Right lobe of liver (tissue), 6 donors: ENCODE measurements around the gene YRDC. TPM values are rescaled to one million over a fixed set of nuclear protein-coding genes. Genes with fewer than 3 reads are reported as not detected.

Experiments used
- ATAC-seq, 4 donors: fragments of 200-7000 bp; cut with Tn5 transposase; one replicate each; pipeline ENCODE4 v1.9.1; 2020; ENCODE audit warnings: mild to moderate bottlenecking in 4 of 4, moderate library complexity in 4 of 4
- DNase-seq, 3 donors: peaks; one replicate each; pipeline ENCODE4 v3.0.0-alpha.2; 2020
- H3K27ac ChIP-seq, 3 donors: fragments of 200-600 bp; one replicate each; pipeline ENCODE4 v1.8.0; 2022
- H3K27me3 ChIP-seq, 2 donors: fragments of 200-600 bp; one replicate each; pipeline ENCODE4 v1.8.0; 2022
- H3K36me3 ChIP-seq, 4 donors: fragments of 200-600 bp; sonication (generic) in 1 of 4; one replicate each; pipeline versions ENCODE4 v1.5.1 to v1.8.0; 2017 to 2022; ENCODE audit warnings: control low read depth in 1 of 4
- H3K4me1 ChIP-seq, 4 donors: fragments of 200-600 bp; sonication (generic) in 1 of 4; one replicate each; pipeline versions ENCODE4 v1.5.1 to v1.8.0; 2017 to 2022; ENCODE audit warnings: control low read depth in 1 of 4
- H3K4me3 ChIP-seq, 3 donors: fragments of 200-600 bp; one replicate each; pipeline ENCODE4 v1.8.0; 2022
- H3K9me3 ChIP-seq, 4 donors: fragments of 200-600 bp; sonication (generic) in 1 of 4; one replicate each; pipeline versions ENCODE4 v1.5.1 to v1.8.0; 2017 to 2022; ENCODE audit warnings: control low read depth in 1 of 4
- CTCF ChIP-seq, 4 donors: fragments of 200-600 bp in 3 of 4; fragments of 450-650 bp in 1 of 4; IDR thresholded peaks; one replicate each; pipeline versions ENCODE4 v1.5.1 to v1.8.0; 2016 to 2022; ENCODE audit warnings: antibody characterized with exemption in 4 of 4, mild to moderate bottlenecking in 2 of 4
- POLR2A ChIP-seq: fragments of 450-650 bp; IDR thresholded peaks from one replicate; pipeline ENCODE4 v1.6.1; 2017; ENCODE audit warnings: antibody characterized with exemption, mild to moderate bottlenecking
- WGBS: methylation state at CpG from one replicate; pipeline ENCODE4 v1.1.6; 2018; ENCODE audit warnings: low coverage, low lambda C conversion rate; ENCODE audit not compliant: insufficient coverage; ENCODE audit errors: missing lambda C conversion rate; 5-methylcytosine and 5-hydroxymethylcytosine counted together
- intact Hi-C, 2 donors: fragments of 100-400 bp; cut with DNase I; formaldehyde crosslinking; loops; one replicate each; pipeline versions ENCODE4 v1.11.2 to v1.14.1; 2022
- total RNA-seq, 6 experiments: library from RNA; depleted of rRNA in 2 of 6; stranded (reverse); fragments of >200 nt in 2 of 6; fragmentation: NEBNext Ultra II Directional in 3 of 6; extraction: Animal tissue kit (Norgen Biotek cat#: 25700) in 3 of 6; gene quantifications; one replicate each; pipeline versions ENCODE4 v1.1.0 to v1.2.4, GENCODE V29; 2016 to 2023
- donor health status: DM: no; HTN: yes; CAD: no.
- donor health status: DM: no; HTN: no; CAD: no.
- donor health status: DM: no; HTN: no; CAD: no.
- donor health status: DM: no; HTN: yes; CAD: no.
- donor health status: DM: no; HTN: yes; CAD: no.

YRDC gene
- total RNA-seq, 6 experiments from 2014 or later: 4.4 to 18.3 (median 6.4) TPM

GRCh38 chr1:37767488-37767887 is 40.5 kb downstream of the YRDC start:
- intact Hi-C loops: no loop called here
- Histone ChIP-seq H3K4me1 (no peaks in the 10 kb centered on the region), H3K36me3 (no peaks in the 10 kb centered on the region), H3K27me3 (peaks cover 0 to 19% of the 10 kb centered on the region in 2 donors), H3K27ac (no peak overlapping the region), H3K4me3 (no peak overlapping the region), H3K9me3 (no peaks in the 10 kb centered on the region)
- ATAC-seq (no peak), DNase-seq (no peak)
- WGBS: 0% methylated on average over 2 of the region's 2 CpGs
- TF ChIP-seq CTCF (IDR thresholded peaks at IDR 0.05) (no peak), POLR2A (no peak)

DNA sequence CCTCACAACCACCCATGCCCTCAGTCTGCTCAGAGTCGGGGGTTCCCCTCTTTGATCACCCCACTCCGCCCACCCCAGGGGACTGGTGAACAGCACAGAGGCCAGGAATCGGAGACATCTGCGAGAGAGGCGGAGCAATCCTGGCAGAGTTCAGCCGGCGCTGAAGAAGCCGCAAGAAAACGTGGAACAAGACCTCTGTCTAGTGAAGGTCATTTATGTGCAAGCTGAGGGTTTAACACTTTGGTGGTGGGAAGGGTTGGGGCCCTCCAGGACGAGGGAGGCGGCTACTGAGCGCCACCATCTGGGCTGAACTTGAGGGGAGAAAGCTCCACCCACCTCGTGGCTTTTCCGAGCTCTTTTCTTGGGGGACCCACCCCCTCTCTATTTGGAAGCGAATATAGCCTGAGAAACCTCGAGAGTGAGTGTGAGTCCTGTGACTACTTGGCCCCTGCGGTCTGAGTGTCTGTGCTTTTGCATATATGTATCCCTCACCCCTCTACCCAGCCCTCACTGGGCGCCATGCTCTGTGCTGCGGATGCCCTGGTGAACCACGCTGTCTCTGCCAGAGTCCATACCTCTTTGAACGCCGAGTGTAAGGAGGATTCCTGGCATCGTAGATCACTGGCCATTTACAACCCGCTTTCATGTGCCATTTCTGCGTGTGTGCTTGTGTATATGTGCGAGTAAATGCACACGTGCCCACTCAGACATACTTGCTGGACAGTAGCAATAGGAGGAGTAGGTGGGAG is 41.9 kb downstream of the YRDC start:
- Histone ChIP-seq H3K4me3 (no peak overlapping the region), H3K9me3 (no peaks in the 10 kb centered on the region), H3K27ac (no peak overlapping the region), H3K4me1 (no peaks in the 10 kb centered on the region), H3K36me3 (no peaks in the 10 kb centered on the region), H3K27me3 (peaks cover 0 to 19% of the 10 kb centered on the region in 2 donors)
- DNase-seq (no peak), ATAC-seq (no peak)
- TF ChIP-seq POLR2A: no peak
- no peak for TF ChIP-seq CTCF (IDR thresholded peaks at IDR 0.05)
- 6% methylated on average over 15 of the region's 27 CpGs for WGBS
- intact Hi-C loops: no loop called here

GRCh38 chr1:37764888-37765441 is 43.0 kb downstream of the YRDC start, which contains the start of gene EPHA10:
Gene EPHA10 (minus strand): TSS chr1:37765120. CDS start chr1:37765066, 54 bp downstream.
- no peak for TF ChIP-seq CTCF (IDR thresholded peaks at IDR 0.05)
- no peak for TF ChIP-seq POLR2A
- DNase-seq (no peak), ATAC-seq (no peak)
- intact Hi-C loops: no loop called here
- 4% methylated on average over 8 of the region's 33 CpGs for WGBS
- Histone ChIP-seq H3K27me3 (peaks cover 0 to 19% of the 10 kb centered on the region in 2 donors), H3K4me3 (no peak within 1 kb of the TSS), H3K9me3 (no peaks in the 10 kb centered on the region), H3K27ac (no peak within 1 kb of the TSS), H3K36me3 (no peaks in the 10 kb centered on the region), H3K4me1 (no peaks in the 10 kb centered on the region)

DNA sequence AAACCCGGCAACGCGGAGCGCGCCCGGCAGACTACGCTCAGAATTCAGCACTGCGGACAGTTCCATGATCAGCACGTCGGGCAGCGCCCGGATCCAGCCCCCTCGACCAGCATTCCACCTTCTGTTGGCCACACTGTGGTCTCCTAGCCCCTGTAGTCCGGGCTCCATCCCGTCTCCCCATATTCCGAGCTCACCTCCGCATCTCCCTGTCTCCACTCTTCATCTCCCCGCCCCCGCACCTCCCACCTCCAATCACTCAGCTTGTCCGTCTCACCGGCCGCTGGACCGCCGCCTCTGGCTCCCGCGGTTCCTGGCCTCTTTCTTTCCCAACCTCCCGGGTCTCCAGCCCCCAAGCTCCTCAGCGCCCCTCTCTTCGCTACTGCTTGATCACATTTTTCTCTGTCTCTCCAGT is 43.6 kb downstream of the YRDC start:
- 8% methylated on average over 23 of the region's 29 CpGs for WGBS
- Histone ChIP-seq H3K4me1 (no peaks in the 10 kb centered on the region), H3K27ac (no peak overlapping the region), H3K36me3 (no peaks in the 10 kb centered on the region), H3K9me3 (no peaks in the 10 kb centered on the region), H3K27me3 (peaks cover 0 to 19% of the 10 kb centered on the region in 2 donors), H3K4me3 (no peak overlapping the region)
- DNase-seq: peak in 1 of 3 donors; percentile 23
- intact Hi-C loops: no loop called here
- TF ChIP-seq POLR2A (no peak), CTCF (IDR thresholded peaks at IDR 0.05) (no peak)
- ATAC-seq: peak in 2 of 4 donors; percentile 35 to 51
